ENCODE data around the gene DNAJC27.

The DNAJC27 gene

DNA sequence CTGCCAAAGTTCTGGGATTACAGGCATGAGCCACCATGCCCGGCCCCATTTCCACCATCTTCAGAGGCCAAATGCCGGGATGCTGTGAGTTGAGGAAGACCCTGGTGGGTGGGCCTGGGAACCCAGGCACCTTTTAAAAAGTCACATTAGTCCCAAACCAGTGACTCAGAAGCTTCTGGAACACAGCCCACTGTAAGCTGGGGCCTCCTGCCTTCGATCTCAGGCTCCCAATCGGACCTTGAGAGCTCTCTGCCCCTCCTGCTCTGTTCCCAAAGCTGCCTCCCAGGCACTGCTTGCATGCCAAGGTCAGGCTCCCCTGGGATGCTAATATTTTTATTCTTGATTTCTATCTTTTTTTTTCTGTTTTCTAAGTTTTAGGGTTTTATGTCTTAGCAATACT, 56.0 kb downstream of the DNAJC27 start:
- TF ChIP-seq, protein P1, sequence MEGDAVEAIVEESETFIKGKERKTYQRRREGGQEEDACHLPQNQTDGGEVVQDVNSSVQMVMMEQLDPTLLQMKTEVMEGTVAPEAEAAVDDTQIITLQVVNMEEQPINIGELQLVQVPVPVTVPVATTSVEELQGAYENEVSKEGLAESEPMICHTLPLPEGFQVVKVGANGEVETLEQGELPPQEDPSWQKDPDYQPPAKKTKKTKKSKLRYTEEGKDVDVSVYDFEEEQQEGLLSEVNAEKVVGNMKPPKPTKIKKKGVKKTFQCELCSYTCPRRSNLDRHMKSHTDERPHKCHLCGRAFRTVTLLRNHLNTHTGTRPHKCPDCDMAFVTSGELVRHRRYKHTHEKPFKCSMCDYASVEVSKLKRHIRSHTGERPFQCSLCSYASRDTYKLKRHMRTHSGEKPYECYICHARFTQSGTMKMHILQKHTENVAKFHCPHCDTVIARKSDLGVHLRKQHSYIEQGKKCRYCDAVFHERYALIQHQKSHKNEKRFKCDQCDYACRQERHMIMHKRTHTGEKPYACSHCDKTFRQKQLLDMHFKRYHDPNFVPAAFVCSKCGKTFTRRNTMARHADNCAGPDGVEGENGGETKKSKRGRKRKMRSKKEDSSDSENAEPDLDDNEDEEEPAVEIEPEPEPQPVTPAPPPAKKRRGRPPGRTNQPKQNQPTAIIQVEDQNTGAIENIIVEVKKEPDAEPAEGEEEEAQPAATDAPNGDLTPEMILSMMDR (IDR thresholded peaks at IDR 0.05; ENCODE audit: low read depth, low read length): no peak
- H3K36me3 ChIP-seq: peaks cover 60% of the 10 kb centered on the region

DNA sequence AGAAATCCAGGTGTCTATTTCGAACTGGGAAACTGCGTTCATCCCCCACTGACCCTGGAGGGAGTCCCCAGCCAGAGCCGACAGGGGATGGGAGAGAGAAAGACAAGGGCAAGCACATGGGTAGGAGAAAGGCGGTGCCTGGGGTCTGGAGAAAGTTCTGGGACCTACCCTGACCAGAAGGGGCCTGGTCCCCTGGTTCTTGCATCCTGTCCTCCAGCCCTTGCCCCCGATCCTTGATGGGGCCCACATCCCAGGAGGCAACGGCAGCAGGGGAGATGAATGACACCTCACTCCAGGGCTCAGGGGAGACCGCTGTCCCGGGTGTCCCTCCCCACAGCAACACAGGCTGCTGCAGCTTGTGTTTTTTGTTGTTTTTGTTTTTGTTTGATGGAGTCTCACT, 56.6 kb downstream of the DNAJC27 start:
- TF ChIP-seq, protein P1 (IDR thresholded peaks at IDR 0.05; ENCODE audit: low read depth, low read length): no peak
- peaks cover 62% of the 10 kb centered on the region for H3K36me3 ChIP-seq
- H3K9me3 ChIP-seq (ENCODE audit: severe bottlenecking): no peaks in the 10 kb centered on the region
- H3K4me3 ChIP-seq (ENCODE audit: low read depth, low read length): no peak overlapping the region
- no peaks in the 10 kb centered on the region for H3K27me3 ChIP-seq (ENCODE audit: insufficient read depth, low read depth, severe bottlenecking)
- H3K27ac ChIP-seq: no peak overlapping the region
- no peak for DNase-seq

More for the DNA sequence above, 56.0 kb downstream of the DNAJC27 start:
- DNase-seq: no peak
- no peaks in the 10 kb centered on the region for H3K9me3 ChIP-seq (ENCODE audit: severe bottlenecking)
- H3K27ac ChIP-seq: no peak overlapping the region
- H3K4me3 ChIP-seq (ENCODE audit: low read depth, low read length): no peak overlapping the region
- no peaks in the 10 kb centered on the region for H3K27me3 ChIP-seq (ENCODE audit: insufficient read depth, low read depth, severe bottlenecking)

- Histone ChIP-seq H3K36me3 (peaks cover 63% of the 10 kb centered on the region), H3K9me3 (ENCODE audit: severe bottlenecking) (no peaks in the 10 kb centered on the region), H3K4me3 (ENCODE audit: low read depth, low read length) (no peak overlapping the region), H3K27ac (no peak overlapping the region), H3K27me3 (ENCODE audit: insufficient read depth, low read depth, severe bottlenecking) (no peaks in the 10 kb centered on the region)
- TF ChIP-seq, protein P1 (IDR thresholded peaks at IDR 0.05; ENCODE audit: low read depth, low read length): no peak
- no peak for DNase-seq
Observed at GRCh38 chr2:24914713-24915112, 57.0 kb downstream of the DNAJC27 start.

GRCh38 chr2:24913911-24914310, 57.8 kb downstream of the DNAJC27 start:
- H3K4me3 ChIP-seq (ENCODE audit: low read depth, low read length): no peak overlapping the region
- DNase-seq: no peak
- H3K9me3 ChIP-seq (ENCODE audit: severe bottlenecking): no peaks in the 10 kb centered on the region
- TF ChIP-seq, protein P1 (IDR thresholded peaks at IDR 0.05; ENCODE audit: low read depth, low read length): no peak
- no peaks in the 10 kb centered on the region for H3K27me3 ChIP-seq (ENCODE audit: insufficient read depth, low read depth, severe bottlenecking)
- peaks cover 63% of the 10 kb centered on the region for H3K36me3 ChIP-seq
- no peak overlapping the region for H3K27ac ChIP-seq

DNA sequence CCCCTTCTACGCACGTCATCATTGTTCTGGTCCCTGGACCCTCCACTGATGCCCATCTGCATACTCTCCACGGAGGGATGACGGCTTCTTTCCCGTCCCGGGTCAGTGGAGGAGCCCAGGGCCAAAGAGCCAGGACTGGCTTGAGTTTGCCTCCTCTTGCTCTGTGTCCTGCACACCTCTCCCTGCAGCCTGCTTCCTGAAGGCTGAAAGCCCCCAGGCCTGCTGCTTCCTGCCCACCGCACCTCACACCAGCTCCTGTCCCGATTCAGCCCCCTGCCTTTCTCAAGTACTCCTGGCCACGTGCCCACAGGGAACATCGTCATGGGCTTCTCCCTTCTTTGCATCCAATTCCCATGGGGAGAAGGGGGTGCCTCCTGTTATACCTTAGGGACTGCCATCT, 58.8 kb downstream of the DNAJC27 start:
- no peaks in the 10 kb centered on the region for H3K27me3 ChIP-seq (ENCODE audit: insufficient read depth, low read depth, severe bottlenecking)
- H3K36me3 ChIP-seq: peaks cover 59% of the 10 kb centered on the region
- no peak for DNase-seq

DNA sequence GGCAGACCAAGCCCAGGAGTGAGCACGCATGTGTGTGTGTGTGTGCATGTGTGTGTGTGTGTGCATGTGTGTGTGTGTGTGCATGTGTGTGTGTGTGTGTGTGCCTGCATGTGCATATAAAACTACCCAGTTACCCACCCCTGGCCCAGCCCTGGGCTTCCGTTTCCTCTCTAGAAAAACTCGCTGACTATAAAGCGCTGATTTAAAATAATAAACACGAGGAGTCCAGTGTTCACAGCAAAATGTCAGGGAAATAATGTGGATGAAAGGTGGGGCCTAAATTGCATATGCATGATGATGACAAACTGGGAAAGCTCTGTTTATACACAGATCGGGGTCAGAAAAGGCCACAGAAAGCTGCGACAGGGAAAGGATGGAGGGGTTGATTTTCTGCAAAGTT, 59.2 kb downstream of the DNAJC27 start:
- H3K27ac ChIP-seq: no peak overlapping the region
- TF ChIP-seq, protein P1 (IDR thresholded peaks at IDR 0.05; ENCODE audit: low read depth, low read length): no peak
- no peaks in the 10 kb centered on the region for H3K9me3 ChIP-seq (ENCODE audit: severe bottlenecking)
- DNase-seq: no peak
- H3K36me3 ChIP-seq: peaks cover 58% of the 10 kb centered on the region
- no peaks in the 10 kb centered on the region for H3K27me3 ChIP-seq (ENCODE audit: insufficient read depth, low read depth, severe bottlenecking)
- H3K4me3 ChIP-seq (ENCODE audit: low read depth, low read length): no peak overlapping the region

More for the DNA sequence above, 58.8 kb downstream of the DNAJC27 start:
- no peak overlapping the region for H3K27ac ChIP-seq
- TF ChIP-seq, protein P1 (IDR thresholded peaks at IDR 0.05; ENCODE audit: low read depth, low read length): no peak
- no peak overlapping the region for H3K4me3 ChIP-seq (ENCODE audit: low read depth, low read length)
- H3K9me3 ChIP-seq (ENCODE audit: severe bottlenecking): no peaks in the 10 kb centered on the region

Data from WERI-Rb-1 (cell line).